HepG2 (cell line): ENCODE measurements around the gene XPR1. TPM values are rescaled to one million over a fixed set of nuclear protein-coding genes. Genes with fewer than 3 reads are reported as not detected.

Source experiments
- ATAC-seq: fragments of 200-7000 bp; cut with Tn5 transposase; 3 replicates; pipeline ENCODE4 v1.9.1; 2020; ENCODE audit warnings: mild to moderate bottlenecking, moderate library complexity
- BruUV-seq: library from RNA; stranded (reverse); fragments of 400-500 nt; replicated peaks from 2 replicates; lab custom pipeline; 2021; lab: Mats Ljungman, UMichigan
- CTCF ChIA-PET: fragments of 300-600 bp; formaldehyde crosslinking; extraction: SDS; loops from one replicate; lab custom pipeline; 2021; ENCODE audit warnings: low total read pairs, inconsistent platforms, low intra/inter-chr PET ratio; lab: Yijun Ruan, JAX
- POLR2A ChIA-PET: fragments of 350-600 bp; sonication (Branson Sonifier 250); formaldehyde crosslinking; loops from one replicate; lab custom pipeline; 2020; ENCODE audit warnings: antibody characterized with exemption, inconsistent platforms; lab: Yijun Ruan, JAX
- DNase-seq: peaks from one replicate; pipeline ENCODE4 v3.0.0-alpha.2; 2015; ENCODE audit warnings: low spot score
- FAIRE-seq: peaks from 3 replicates; lab custom pipeline; 2011; peaks lifted over from hg19 to GRCh38; lab: Jason Lieb, UNC
- H2AFZ ChIP-seq: one replicate; pipeline ENCODE4 v1.6.1; 2011; ENCODE audit warnings: low read length, inconsistent platforms
- H3K27ac ChIP-seq: fragments of 300-600 bp; 3 replicates; pipeline ENCODE4 v1.8.0; 2011; ENCODE audit warnings: mixed run types, mild to moderate bottlenecking, mixed read lengths, low read length, inconsistent platforms; ENCODE audit not compliant: insufficient read depth; ENCODE audit errors: extremely low read length
- H3K27me3 ChIP-seq, 2 experiments: fragments of 200-600 bp in 1 of 2; 2 replicates in 1 of 2; 3 replicates in 1 of 2; pipeline versions ENCODE4 v1.6.0 to v1.8.0; 2011; ENCODE audit warnings: low read length in 2 of 2, mild to moderate bottlenecking in 2 of 2, moderate library complexity in 2 of 2, inconsistent platforms in 1 of 2; ENCODE audit not compliant: insufficient read depth in 2 of 2, control insufficient read depth in 1 of 2
- H3K36me3 ChIP-seq, 2 experiments: fragments of 200-600 bp in 1 of 2; replicated peaks in 1 of 2; 2 replicates in 1 of 2; 3 replicates in 1 of 2; pipeline versions ENCODE4 v1.5.1 to v1.8.0; 2011; ENCODE audit warnings: low read length in 2 of 2, inconsistent platforms in 1 of 2; ENCODE audit not compliant: insufficient read depth in 2 of 2, control insufficient read depth in 1 of 2
- H3K4me1 ChIP-seq: 2 replicates; pipeline ENCODE4 v1.5.1; 2012; ENCODE audit warnings: low read length, inconsistent platforms; ENCODE audit not compliant: insufficient read depth
- H3K4me2 ChIP-seq: 2 replicates; pipeline ENCODE4 v1.6.0; 2011; ENCODE audit warnings: low read depth, low read length, inconsistent platforms
- H3K4me3 ChIP-seq, 3 experiments: fragments of 200-600 bp in 1 of 3; sonication (generic), shearing (Covaris generic) in 1 of 3; replicated peaks in 1 of 3; 2 replicates each; pipeline ENCODE4 v1.5.1; 2011 to 2016; ENCODE audit warnings: low read length in 3 of 3, inconsistent platforms in 2 of 3, low read depth in 2 of 3, mild to moderate bottlenecking in 2 of 3, control low read depth in 1 of 3, mixed read lengths in 1 of 3; ENCODE audit not compliant: insufficient read depth in 1 of 3
- H3K79me2 ChIP-seq: one replicate; pipeline ENCODE4 v1.6.1; 2011; ENCODE audit warnings: low read length, inconsistent platforms; ENCODE audit not compliant: insufficient read depth
- H3K9ac ChIP-seq: 2 replicates; pipeline ENCODE4 v1.6.0; 2011; ENCODE audit warnings: mild to moderate bottlenecking, low read depth, low read length, inconsistent platforms; ENCODE audit not compliant: insufficient read depth
- H3K9me3 ChIP-seq: 2 replicates; pipeline ENCODE4 v1.5.1; 2012; ENCODE audit warnings: mild to moderate bottlenecking, low read length
- H4K20me1 ChIP-seq: 2 replicates; pipeline ENCODE4 v1.6.0; 2011; ENCODE audit warnings: inconsistent platforms, mild to moderate bottlenecking, low read length, moderate library complexity; ENCODE audit not compliant: insufficient read depth
- JUNB ChIP-seq: sonication (generic); formaldehyde crosslinking; IDR thresholded peaks from 2 replicates; pipeline ENCODE4 v1.8.0; 2022; ENCODE audit warnings: missing genetic modification reagents, mild to moderate bottlenecking, borderline replicate concordance
- SRSF4 ChIP-seq: fragments of 200-400 bp; formaldehyde crosslinking; IDR thresholded peaks from one replicate; pipeline ENCODE4 v1.6.1; 2018; ENCODE audit warnings: mild to moderate bottlenecking, low read depth, low read length, moderate library complexity; ENCODE audit not compliant: poor library complexity, severe bottlenecking
- ZNF607 ChIP-seq: sonication (generic); formaldehyde crosslinking; IDR thresholded peaks from 2 replicates; pipeline ENCODE4 v1.5.1; 2020; ENCODE audit warnings: missing genetic modification reagents, mild to moderate bottlenecking, borderline replicate concordance
- WGBS: methylation state at CpG from one replicate; pipeline ENCODE4 v1.1.6; 2017; ENCODE audit warnings: low lambda C conversion rate; 5-methylcytosine and 5-hydroxymethylcytosine counted together
- in situ Hi-C: cut with HindIII; loops from 2 replicates; pipeline ENCODE4 v1.10.0; 2017; ENCODE audit warnings: low pct_unique_long_range_greater_than_20kb; ENCODE audit not compliant: extremely low pct_ligation_motif_present
- intact Hi-C: fragments of 100-400 bp; cut with micrococcal nuclease; formaldehyde crosslinking; loops from one replicate; pipeline ENCODE4 v1.10.0; 2022; ENCODE audit not compliant: unreplicated experiment
- polyA plus RNA-seq, 8 experiments: library from polyadenylated mRNA; depleted of rRNA in 3 of 8; stranded (reverse) in 7 of 8; unstranded in 1 of 8; fragments of >200 nt; fragmentation: Illumina TruSeq in 4 of 8; extraction: Trizol in 4 of 8; gene quantifications; 2 replicates each; pipeline versions ENCODE4 v1.2.1 to v1.2.3, GENCODE V29; 2011 to 2016; ENCODE audit warnings: low read depth in 4 of 8, missing spikeins in 1 of 8, mixed read lengths in 1 of 8; ENCODE audit not compliant: insufficient read depth in 1 of 8
- total RNA-seq, 5 experiments: library from RNA; depleted of rRNA; stranded (reverse); fragments of >200 nt; fragmentation: Illumina TruSeq; extraction: Trizol; gene quantifications; 2 replicates each; pipeline ENCODE4 v1.2.3, GENCODE V29; 2016; ENCODE audit warnings: low read depth in 1 of 5
- TF ChIP-seq, protein P1 (sequence below), 2 experiments: sonication (generic) in 1 of 2; formaldehyde crosslinking in 1 of 2; IDR thresholded peaks; 2 replicates each; pipeline versions ENCODE4 v1.4.0 to v1.6.1; 2016 to 2020; ENCODE audit warnings: borderline replicate concordance in 1 of 2, low read depth in 1 of 2, mild to moderate bottlenecking in 1 of 2, missing genetic modification reagents in 1 of 2

Gene XPR1
- total and polyA plus RNA-seq, 2 of the 13 experiments (the other 11 are each of a cell fraction or from before 2014, with no cell fraction given) = 22.3 to 23.6 TPM

DNA sequence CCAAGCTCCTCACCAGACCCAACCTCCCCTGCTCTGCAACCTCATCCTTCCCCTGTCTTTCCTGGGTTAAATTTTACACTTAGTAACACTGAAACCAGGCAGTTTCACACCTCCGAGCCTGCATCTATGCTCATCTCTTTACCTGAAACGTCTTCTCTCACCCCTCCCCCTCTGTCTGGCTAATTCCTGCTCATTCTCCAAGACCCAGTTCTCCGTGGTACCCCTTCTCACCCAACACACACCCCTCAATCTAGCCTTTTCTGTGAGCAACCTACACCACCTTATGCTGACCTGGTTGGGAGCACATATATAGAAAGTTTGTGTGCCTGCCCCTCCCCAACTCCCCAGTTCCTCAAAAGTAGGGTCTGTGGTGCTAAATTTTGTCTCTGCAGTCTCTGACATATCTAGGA, 277.2 kb downstream of the XPR1 start (continued):
- TF ChIP-seq ZNF607 (CRISPR knock-in tag) (no peak), SRSF4 (no peak)

DNA sequence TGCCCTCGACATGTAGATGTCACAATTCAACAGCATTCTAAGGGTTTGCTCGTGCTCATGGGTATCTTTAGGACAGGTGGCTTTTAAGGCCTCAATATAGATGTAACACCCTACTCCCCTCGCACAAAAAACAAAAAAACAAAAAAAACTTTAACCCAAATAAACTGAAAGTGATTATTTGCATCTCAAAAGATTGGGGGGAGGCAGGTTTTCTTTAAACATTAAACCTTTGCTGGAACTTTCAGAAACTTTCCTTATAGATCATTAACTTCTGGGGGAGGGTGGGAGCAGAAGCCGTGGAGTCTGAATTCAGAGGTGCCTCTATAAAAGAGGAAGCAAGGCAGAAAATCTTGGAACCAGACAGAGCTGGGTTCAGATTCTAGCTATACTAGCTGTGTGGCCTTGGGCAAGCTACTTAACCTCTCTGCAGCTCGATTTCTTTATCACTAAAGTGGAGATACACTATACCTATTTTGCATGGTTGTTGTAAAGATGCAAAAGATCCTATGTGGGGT, 277.7 kb downstream of the XPR1 start:
- 0% methylated on average over 5 of the region's 5 CpGs for WGBS
- H3K9me3 ChIP-seq = no peaks in the 10 kb centered on the region
- in situ Hi-C loops = no loop called here
- H3K79me2 ChIP-seq = no peaks in the 10 kb centered on the region
- no peak overlapping the region for H3K27ac ChIP-seq
- ChIA-PET POLR2A (no interaction called here), CTCF (no interaction called here)
- TF ChIP-seq, protein P1, sequence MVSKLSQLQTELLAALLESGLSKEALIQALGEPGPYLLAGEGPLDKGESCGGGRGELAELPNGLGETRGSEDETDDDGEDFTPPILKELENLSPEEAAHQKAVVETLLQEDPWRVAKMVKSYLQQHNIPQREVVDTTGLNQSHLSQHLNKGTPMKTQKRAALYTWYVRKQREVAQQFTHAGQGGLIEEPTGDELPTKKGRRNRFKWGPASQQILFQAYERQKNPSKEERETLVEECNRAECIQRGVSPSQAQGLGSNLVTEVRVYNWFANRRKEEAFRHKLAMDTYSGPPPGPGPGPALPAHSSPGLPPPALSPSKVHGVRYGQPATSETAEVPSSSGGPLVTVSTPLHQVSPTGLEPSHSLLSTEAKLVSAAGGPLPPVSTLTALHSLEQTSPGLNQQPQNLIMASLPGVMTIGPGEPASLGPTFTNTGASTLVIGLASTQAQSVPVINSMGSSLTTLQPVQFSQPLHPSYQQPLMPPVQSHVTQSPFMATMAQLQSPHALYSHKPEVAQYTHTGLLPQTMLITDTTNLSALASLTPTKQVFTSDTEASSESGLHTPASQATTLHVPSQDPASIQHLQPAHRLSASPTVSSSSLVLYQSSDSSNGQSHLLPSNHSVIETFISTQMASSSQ (IDR thresholded peaks at IDR 0.05; ENCODE audit: low read depth) = 0 out of 2 replicates have a peak, but pooled peaks have one; percentile 13
- TF ChIP-seq, protein P1 (CRISPR knock-in tag; IDR thresholded peaks at IDR 0.05; ENCODE audit: borderline replicate concordance) = no peak
- TF ChIP-seq JUNB = no peak
- FAIRE-seq = no peak
- peaks cover 0 to 7% of the 10 kb centered on the region in 2 experiments; a peak in 1 of 5 replicates for H3K27me3 ChIP-seq
- H3K36me3 ChIP-seq = no peaks in the 10 kb centered on the region
- no peak for ATAC-seq
- DNase-seq = no peak
- no peaks in the 10 kb centered on the region for H4K20me1 ChIP-seq
- BruUV-seq = no TSS peak
- no peak overlapping the region for H2AFZ ChIP-seq
- intact Hi-C loops = no loop called here
- H3K4me3 ChIP-seq = no peak overlapping the region
- H3K4me1 ChIP-seq = peaks cover 12% of the 10 kb centered on the region
- no peak overlapping the region for H3K9ac ChIP-seq
- peak overlapping the region; percentile 14 for H3K4me2 ChIP-seq
